ENCODE measurements around the gene SMAP1.

Gene SMAP1

GRCh38 chr6:70839286-70840266, 171.9 kb downstream of the SMAP1 start:
- in situ Hi-C loops (cut with MboI; ENCODE audit: low sequenced_read_pairs): no loop called here

DNA sequence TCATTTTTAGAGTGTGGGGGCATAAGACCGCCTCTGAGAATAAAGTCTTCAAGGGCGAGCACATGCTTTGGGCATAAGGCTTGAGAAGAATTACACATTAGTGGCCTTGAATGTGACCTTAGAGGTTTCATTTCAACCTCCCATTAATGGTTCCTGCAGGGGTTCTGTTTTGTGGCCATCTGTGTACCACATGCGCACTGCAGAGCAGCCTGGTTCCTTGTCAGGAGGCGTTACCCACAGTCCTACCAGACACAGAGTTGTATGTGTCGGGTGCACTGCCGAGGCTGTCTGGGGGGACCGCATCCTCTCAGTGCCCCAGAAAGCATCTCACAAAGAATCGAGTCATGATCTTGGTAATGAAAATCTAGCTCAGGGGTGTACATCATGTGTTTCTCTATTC, 173.4 kb downstream of the SMAP1 start:
- in situ Hi-C loops (cut with MboI; ENCODE audit: low sequenced_read_pairs): no loop called here

- in situ Hi-C loops (cut with MboI; ENCODE audit: low sequenced_read_pairs): no loop called here
Measured at GRCh38 chr6:70842541-70842940, 174.9 kb downstream of the SMAP1 start.

DNA sequence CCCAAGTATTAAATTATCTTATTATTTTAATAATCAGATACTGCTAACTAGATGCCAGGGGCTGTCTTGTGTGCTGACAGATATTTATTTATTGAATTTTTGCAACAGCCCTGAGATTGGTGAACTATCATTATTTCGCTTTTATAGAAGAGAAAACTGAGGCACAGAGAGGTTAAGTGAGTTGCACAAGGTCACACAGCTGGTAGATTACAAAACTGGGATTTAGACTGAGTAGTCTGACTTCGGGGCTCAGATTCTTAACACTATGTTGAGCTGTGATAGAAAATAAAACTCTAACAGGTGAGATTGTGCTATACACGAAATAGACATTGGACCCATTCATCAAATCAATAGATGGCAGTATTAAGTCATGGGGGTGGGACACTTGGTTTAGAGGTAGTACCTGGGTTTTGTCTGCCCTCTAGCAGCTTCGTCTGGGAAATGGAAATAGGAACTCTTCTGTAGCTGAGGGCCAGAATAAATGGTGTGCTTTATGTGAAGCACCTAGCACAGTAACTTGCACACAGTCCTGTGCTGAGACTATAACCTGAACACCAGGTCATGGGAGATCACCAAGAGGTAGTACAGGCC, 175.7 kb downstream of the SMAP1 start:
- in situ Hi-C loops (cut with MboI; ENCODE audit: low sequenced_read_pairs): no loop called here

DNA sequence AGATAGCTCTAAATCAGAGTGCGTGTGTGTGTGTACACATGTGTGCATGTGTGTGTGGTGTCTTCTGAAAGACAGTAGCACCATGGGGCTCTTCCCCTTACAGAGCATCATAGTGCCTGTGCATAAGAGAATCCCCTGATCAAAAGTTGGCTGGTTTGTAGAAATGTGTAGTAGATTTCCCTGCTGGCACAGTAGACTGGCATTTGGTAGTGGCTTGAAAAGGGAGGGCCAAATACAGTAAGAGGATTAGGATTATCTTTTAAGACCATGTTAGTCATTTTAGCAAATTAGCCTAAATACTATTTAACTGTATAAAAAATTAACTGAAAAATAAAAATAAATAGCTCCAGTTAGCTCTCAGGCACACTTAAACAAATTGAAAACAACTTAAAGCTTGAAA, 176.6 kb downstream of the SMAP1 start:
- in situ Hi-C loops (cut with MboI; ENCODE audit: low sequenced_read_pairs): no loop called here

- in situ Hi-C loops (cut with MboI; ENCODE audit: low sequenced_read_pairs): no loop called here
Measured at GRCh38 chr6:70846207-70846835, 178.6 kb downstream of the SMAP1 start.

- in situ Hi-C loops (cut with MboI; ENCODE audit: low sequenced_read_pairs): no loop called here
Measured at GRCh38 chr6:70847106-70848084, 179.7 kb downstream of the SMAP1 start.

DNA sequence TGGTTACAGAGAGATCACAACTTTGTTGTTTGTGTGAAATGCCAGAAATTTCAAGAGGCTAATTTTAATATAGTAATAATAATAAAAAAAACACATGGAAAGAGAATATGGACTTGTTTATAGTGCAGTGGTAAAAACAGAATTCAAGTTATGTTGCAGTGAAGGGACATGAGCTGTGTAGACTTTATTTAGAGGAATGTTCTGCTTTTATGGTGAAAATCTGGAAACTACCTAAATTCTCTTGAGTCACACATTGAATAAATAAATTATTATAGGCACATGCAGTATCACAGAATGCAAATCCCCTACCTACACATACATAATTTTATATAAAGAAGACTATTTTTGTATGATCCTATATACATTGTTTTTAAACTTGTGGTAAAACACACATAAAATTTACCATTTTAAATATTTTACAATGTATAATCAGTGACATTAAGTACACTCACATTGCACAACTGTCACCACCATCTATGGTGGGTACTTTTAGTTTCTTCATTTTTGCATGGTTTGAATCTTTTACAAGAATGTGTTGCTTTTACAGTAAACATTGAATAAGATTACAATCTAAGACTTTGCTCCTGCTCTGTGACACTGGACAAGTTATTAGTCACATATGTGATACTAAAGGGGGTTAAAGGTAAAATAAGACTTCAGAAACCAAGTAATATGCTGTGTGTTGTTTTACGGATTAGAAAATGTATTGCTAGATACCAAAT, 181.8 kb downstream of the SMAP1 start:
- in situ Hi-C loops (cut with MboI; ENCODE audit: low sequenced_read_pairs): no loop called here

- in situ Hi-C loops (cut with MboI; ENCODE audit: low sequenced_read_pairs): no loop called here
Measured at GRCh38 chr6:70852667-70853246, 185.1 kb downstream of the SMAP1 start.

GRCh38 chr6:70857387-70858077, 189.8 kb downstream of the SMAP1 start:
- in situ Hi-C loops (cut with MboI; ENCODE audit: low sequenced_read_pairs): no loop called here

GRCh38 chr6:70860045-70860444, 192.4 kb downstream of the SMAP1 start:
- in situ Hi-C loops (cut with MboI; ENCODE audit: low sequenced_read_pairs): no loop called here

- in situ Hi-C loops (cut with MboI; ENCODE audit: low sequenced_read_pairs): no loop called here
Measured at GRCh38 chr6:70860920-70861319, 193.2 kb downstream of the SMAP1 start.

DNA sequence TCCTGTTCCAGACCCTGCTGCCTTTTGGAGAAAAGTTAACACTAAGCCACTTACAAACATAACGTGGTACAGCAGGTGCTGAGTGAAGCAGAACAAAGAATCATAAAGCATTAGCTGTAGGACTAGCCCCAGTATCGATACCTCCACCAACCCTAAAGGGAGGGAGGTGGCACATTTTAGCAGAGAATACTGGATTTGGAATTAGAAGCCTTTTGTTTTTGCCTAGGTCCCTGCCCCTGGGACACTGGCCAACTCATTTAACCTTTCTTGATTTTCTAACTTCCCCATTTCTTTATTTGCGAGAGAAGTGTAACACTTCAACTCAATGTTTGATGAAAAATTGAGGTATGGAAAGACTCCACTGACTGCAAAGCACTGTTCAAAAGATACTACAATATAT, 195.7 kb downstream of the SMAP1 start:
- in situ Hi-C loops (cut with MboI; ENCODE audit: low sequenced_read_pairs): no loop called here

- in situ Hi-C loops (cut with MboI; ENCODE audit: low sequenced_read_pairs): no loop called here
Measured at GRCh38 chr6:70864401-70864800, 196.7 kb downstream of the SMAP1 start.

DNA sequence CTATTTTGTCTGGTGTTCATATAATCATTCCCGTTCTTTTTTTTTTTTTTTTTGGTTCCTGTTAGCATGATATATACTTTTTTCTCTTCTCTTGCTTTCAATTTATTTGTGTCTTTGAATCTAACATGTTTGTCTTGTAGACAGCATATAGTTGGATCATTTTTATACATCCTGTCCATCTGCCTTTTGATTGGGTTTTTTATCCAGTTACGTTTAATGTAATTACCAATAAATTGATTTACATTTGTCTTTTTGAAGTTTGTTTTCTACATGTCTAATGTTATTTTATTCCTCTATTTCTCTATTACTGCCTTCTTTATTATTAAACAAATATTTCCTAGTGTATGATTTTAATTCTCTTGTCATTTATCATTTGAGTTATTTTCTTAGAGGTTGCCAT, 204.8 kb downstream of the SMAP1 start:
- in situ Hi-C loops (cut with MboI; ENCODE audit: low sequenced_read_pairs): no loop called here

DNA sequence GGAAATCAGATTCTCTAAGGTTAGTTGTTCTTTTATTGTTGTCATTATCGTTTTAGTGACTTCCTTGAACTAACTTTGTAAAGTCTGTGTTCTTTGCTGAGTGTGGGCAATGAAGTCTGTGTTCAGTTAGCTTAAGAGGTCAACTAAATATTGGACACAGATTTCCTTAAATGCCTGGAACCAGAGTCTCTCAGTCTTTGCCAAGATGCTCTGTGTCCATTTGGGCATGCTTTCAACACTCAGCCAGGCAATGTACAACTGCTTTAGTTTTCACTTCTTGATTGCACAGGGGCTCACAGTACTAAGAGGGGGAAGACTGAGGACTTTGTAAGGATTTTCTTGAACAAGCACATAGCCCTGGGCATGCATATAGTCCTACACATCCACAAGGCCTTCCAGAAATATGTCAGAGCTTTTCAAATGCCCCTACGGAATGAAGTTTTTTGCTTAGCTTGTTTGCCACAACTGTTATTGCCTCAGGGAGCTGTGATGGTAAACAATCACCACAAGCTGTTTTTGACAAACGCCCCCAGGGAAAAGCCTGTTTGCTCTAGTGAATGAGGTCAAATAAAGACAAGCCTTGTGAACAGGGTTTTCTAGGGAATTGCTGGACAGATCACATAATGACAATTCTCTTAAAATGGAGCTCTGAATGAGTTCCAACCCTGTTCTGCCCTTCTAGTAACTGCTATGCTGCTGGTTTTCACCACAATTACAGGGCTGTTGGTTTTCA, 206.7 kb downstream of the SMAP1 start:
- in situ Hi-C loops (cut with MboI; ENCODE audit: low sequenced_read_pairs): no loop called here

- in situ Hi-C loops (cut with MboI; ENCODE audit: low sequenced_read_pairs): no loop called here
Measured at GRCh38 chr6:70879496-70879895, 211.8 kb downstream of the SMAP1 start.
